Measurements from ENCODE around the gene CDC14B. TPM values are rescaled to one million over a fixed set of nuclear protein-coding genes. Genes with fewer than 3 reads are reported as not detected.
"Not testable (repeated sequence)": the region's sequence is repeated elsewhere in the genome, so short reads cannot be mapped to it uniquely, and the experiment has no call there.

The CDC14B gene
- total RNA-seq: 1 to 10 TPM; 1.1 to 4.8 TPM

- Mint-ChIP-seq H3K27me3 (peaks cover 51% of the 10 kb centered on the region), H3K9me3 (ENCODE audit: low read depth) (no peaks in the 10 kb centered on the region)
- CTCF ChIA-PET: no interaction called here
Measured at GRCh38 chr9:96619491-96620180, at the start of gene CDC14B. CDC14B (minus strand) TSS chr9:96619843; CDS start chr9:96619378, 465 bp downstream.

GRCh38 chr9:96668868-96669534 is 49.4 kb upstream of the CDC14B start:
- no peak for ATAC-seq
- H3K4me3 Mint-ChIP-seq: no peak overlapping the region
- H3K9me3 Mint-ChIP-seq (ENCODE audit: low read depth): no peaks in the 10 kb centered on the region
- CTCF ChIA-PET: no interaction called here
- H3K27ac Mint-ChIP-seq: no peak overlapping the region
- H3K4me1 Mint-ChIP-seq: peaks cover 4% of the 10 kb centered on the region
- no peak for DNase-seq
- H3K36me3 Mint-ChIP-seq: no peaks in the 10 kb centered on the region
- H3K27me3 Mint-ChIP-seq: peaks cover 2% of the 10 kb centered on the region

More at GRCh38 chr9:96619491-96620180, at the start of gene CDC14B:
- Mint-ChIP-seq H3K4me1 (peaks cover 7% of the 10 kb centered on the region), H3K4me3 (peak within 1 kb of the TSS; percentile 63), H3K36me3 (no peaks in the 10 kb centered on the region), H3K27ac (no peak within 1 kb of the TSS)
- DNase-seq (peak; percentile 79), ATAC-seq (peak; percentile 87)

GRCh38 chr9:96667363-96667728 is 47.7 kb upstream of the CDC14B start:
- no peak overlapping the region for H3K4me3 Mint-ChIP-seq
- H3K27ac Mint-ChIP-seq: no peak overlapping the region
- no peak for DNase-seq
- CTCF ChIA-PET: interaction anchor here (0.7 to 2.0 kb wide), 6 partner anchors 18 to 434 kb away, joined by 3 to 11 read pairs (median 4); partner anchors contain the start of gene HABP4
- H3K36me3 Mint-ChIP-seq: no peaks in the 10 kb centered on the region
- H3K4me1 Mint-ChIP-seq: peaks cover 4% of the 10 kb centered on the region
- no peaks in the 10 kb centered on the region for H3K27me3 Mint-ChIP-seq
- H3K9me3 Mint-ChIP-seq (ENCODE audit: low read depth): no peaks in the 10 kb centered on the region
- no peak for ATAC-seq

GRCh38 chr9:96666653-96667362 is 47.2 kb upstream of the CDC14B start:
- DNase-seq: peak; percentile 44
- CTCF ChIA-PET: interaction anchor here (0.7 to 2.0 kb wide), 10 partner anchors 11 to 434 kb away, joined by 3 to 11 read pairs (median 3); partner anchors contain the start of gene HABP4
- H3K36me3 Mint-ChIP-seq: not testable (repeated sequence)

GRCh38 chr9:96665789-96666188 is 46.1 kb upstream of the CDC14B start:
- H3K36me3 Mint-ChIP-seq: no peaks in the 10 kb centered on the region
- CTCF ChIA-PET: interaction anchor here (1.2 to 1.6 kb wide), 3 partner anchors 16 to 224 kb away, joined by 3 to 9 read pairs (median 5); no protein-coding TSS in a partner anchor

More at GRCh38 chr9:96666653-96667362, 47.2 kb upstream of the CDC14B start:
- peak; percentile 64 for ATAC-seq
- not testable (repeated sequence) for H3K4me1 Mint-ChIP-seq; H3K27ac Mint-ChIP-seq; H3K9me3 Mint-ChIP-seq (ENCODE audit: low read depth); H3K4me3 Mint-ChIP-seq; H3K27me3 Mint-ChIP-seq

GRCh38 chr9:96663506-96664120 is 44.0 kb upstream of the CDC14B start:
- CTCF ChIA-PET: no interaction called here
- Mint-ChIP-seq H3K9me3 (ENCODE audit: low read depth) (no peaks in the 10 kb centered on the region), H3K4me3 (no peak overlapping the region), H3K4me1 (peaks cover 4% of the 10 kb centered on the region), H3K36me3 (no peaks in the 10 kb centered on the region), H3K27me3 (no peaks in the 10 kb centered on the region), H3K27ac (no peak overlapping the region)
- DNase-seq: no peak
- no peak for ATAC-seq

More at GRCh38 chr9:96665789-96666188, 46.1 kb upstream of the CDC14B start:
- DNase-seq (no peak), ATAC-seq (no peak)
- no peak overlapping the region for H3K4me3 Mint-ChIP-seq
- no peak overlapping the region for H3K27ac Mint-ChIP-seq
- no peaks in the 10 kb centered on the region for H3K27me3 Mint-ChIP-seq
- no peaks in the 10 kb centered on the region for H3K9me3 Mint-ChIP-seq (ENCODE audit: low read depth)
- peaks cover 4% of the 10 kb centered on the region for H3K4me1 Mint-ChIP-seq

- Mint-ChIP-seq H3K27me3 (no peaks in the 10 kb centered on the region), H3K4me3 (no peak overlapping the region), H3K27ac (no peak overlapping the region), H3K4me1 (peaks cover 3% of the 10 kb centered on the region), H3K36me3 (no peaks in the 10 kb centered on the region), H3K9me3 (ENCODE audit: low read depth) (no peaks in the 10 kb centered on the region)
- ATAC-seq (no peak), DNase-seq (no peak)
- CTCF ChIA-PET: no interaction called here
Measured at GRCh38 chr9:96661711-96662110, 42.1 kb upstream of the CDC14B start.

GRCh38 chr9:96660692-96661248 is 41.1 kb upstream of the CDC14B start:
- H3K27me3 Mint-ChIP-seq: no peaks in the 10 kb centered on the region

GRCh38 chr9:96655198-96655851 is 35.7 kb upstream of the CDC14B start, which contains the start of gene PRXL2C:
PRXL2C (minus strand) TSS chr9:96655317; CDS start chr9:96655281, 36 bp downstream.
- no peaks in the 10 kb centered on the region for H3K27me3 Mint-ChIP-seq
- peaks cover 5% of the 10 kb centered on the region for H3K36me3 Mint-ChIP-seq
- H3K27ac Mint-ChIP-seq: peak within 1 kb of the TSS; percentile 84
- peak within 1 kb of the TSS; percentile 85 for H3K4me3 Mint-ChIP-seq
- no peaks in the 10 kb centered on the region for H3K9me3 Mint-ChIP-seq (ENCODE audit: low read depth)
- peak; percentile 86 for ATAC-seq
- CTCF ChIA-PET: interaction anchor here (0.6 to 1.7 kb wide), 8 partner anchors 11 to 229 kb away, joined by 3 to 7 read pairs (median 3); partner anchors contain the start of gene HABP4
- DNase-seq: peak; percentile 87
- H3K4me1 Mint-ChIP-seq: peaks cover 15% of the 10 kb centered on the region

More at GRCh38 chr9:96660692-96661248, 41.1 kb upstream of the CDC14B start:
- CTCF ChIA-PET: no interaction called here
- DNase-seq: no peak
- no peak overlapping the region for H3K27ac Mint-ChIP-seq
- no peak for ATAC-seq
- H3K9me3 Mint-ChIP-seq (ENCODE audit: low read depth): no peaks in the 10 kb centered on the region
- H3K4me1 Mint-ChIP-seq: peaks cover 3% of the 10 kb centered on the region
- H3K4me3 Mint-ChIP-seq: no peak overlapping the region
- H3K36me3 Mint-ChIP-seq: no peaks in the 10 kb centered on the region

GRCh38 chr9:96654450-96655197 is 35.0 kb upstream of the CDC14B start:
- peak; percentile 77 for ATAC-seq
- Mint-ChIP-seq H3K27me3 (no peaks in the 10 kb centered on the region), H3K4me3 (peak overlapping the region; percentile 83), H3K36me3 (peaks cover 5% of the 10 kb centered on the region), H3K9me3 (ENCODE audit: low read depth) (no peaks in the 10 kb centered on the region), H3K4me1 (peaks cover 15% of the 10 kb centered on the region), H3K27ac (peak overlapping the region; percentile 77)
- peak; percentile 81 for DNase-seq
- CTCF ChIA-PET: interaction anchor here (0.6 to 1.7 kb wide), 7 partner anchors 80 to 327 kb away, joined by 3 to 7 read pairs (median 3); partner anchors contain the start of gene HABP4

GRCh38 chr9:96651626-96652025 is 32.0 kb upstream of the CDC14B start:
- no peaks in the 10 kb centered on the region for H3K27me3 Mint-ChIP-seq
- peaks cover 9% of the 10 kb centered on the region for H3K36me3 Mint-ChIP-seq
- CTCF ChIA-PET: interaction anchor here (0.7 to 1.0 kb wide), 5 partner anchors 210 to 1551 kb away, joined by 3 to 4 read pairs (median 3); no protein-coding TSS in a partner anchor
- no peaks in the 10 kb centered on the region for H3K9me3 Mint-ChIP-seq (ENCODE audit: low read depth)
- H3K4me1 Mint-ChIP-seq: peaks cover 15% of the 10 kb centered on the region
- no peak overlapping the region for H3K27ac Mint-ChIP-seq
- DNase-seq (no peak), ATAC-seq (no peak)
- H3K4me3 Mint-ChIP-seq: no peak overlapping the region

All from activated CD8-positive, alpha-beta memory T cell treated with anti-CD3 and anti-CD28 coated beads, Interleukin-2, amount 10 ng/mL, durations not matched to agents 7 days and 5 days (primary cell).